ENCODE measurements around the gene APOBEC3C.
"Not testable (repeated sequence)": the region's sequence is repeated elsewhere in the genome, so short reads cannot be mapped to it uniquely, and the experiment has no call there.

Gene APOBEC3C

DNA sequence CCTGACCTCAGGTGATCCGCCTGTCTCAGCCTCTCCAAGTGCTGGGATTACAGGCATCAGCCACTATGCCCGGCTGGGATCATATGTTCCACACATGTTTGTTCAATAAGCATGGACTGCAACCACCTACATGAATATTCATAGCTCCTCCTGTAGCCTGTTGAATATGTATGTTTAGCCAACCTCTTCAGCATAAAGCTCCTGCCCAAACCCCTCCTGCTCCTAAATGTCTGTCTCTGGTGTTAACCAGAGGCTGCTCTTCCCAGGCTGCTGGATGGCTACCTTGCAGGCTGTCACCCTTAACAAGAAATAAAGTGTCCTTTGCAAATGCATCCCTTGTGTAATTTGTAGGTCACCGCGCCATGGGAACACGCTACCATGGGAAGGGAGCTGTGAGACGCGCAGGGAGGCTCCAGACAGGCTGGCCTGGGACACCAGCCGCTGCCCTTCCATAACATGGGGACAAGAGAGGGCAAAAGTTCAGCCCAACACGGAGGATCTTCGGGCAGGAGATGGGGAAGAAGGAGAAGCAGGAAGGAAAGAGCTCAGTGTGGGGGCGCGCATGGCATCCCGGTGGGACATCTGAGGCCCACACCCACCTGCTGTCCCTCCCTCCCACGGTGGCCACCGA lies 6.1 kb downstream of the APOBEC3C start:
- H3K27me3 Mint-ChIP-seq, H3K9me3 Mint-ChIP-seq, CTCF ChIA-PET, DNase-seq: not testable (repeated sequence)
- Mint-ChIP-seq H3K4me1 (peaks cover 70% of the 10 kb centered on the region), H3K36me3 (peaks cover 50% of the 10 kb centered on the region), H3K27ac (peak overlapping the region; percentile 96), H3K4me3 (peak overlapping the region; percentile 68)

DNA sequence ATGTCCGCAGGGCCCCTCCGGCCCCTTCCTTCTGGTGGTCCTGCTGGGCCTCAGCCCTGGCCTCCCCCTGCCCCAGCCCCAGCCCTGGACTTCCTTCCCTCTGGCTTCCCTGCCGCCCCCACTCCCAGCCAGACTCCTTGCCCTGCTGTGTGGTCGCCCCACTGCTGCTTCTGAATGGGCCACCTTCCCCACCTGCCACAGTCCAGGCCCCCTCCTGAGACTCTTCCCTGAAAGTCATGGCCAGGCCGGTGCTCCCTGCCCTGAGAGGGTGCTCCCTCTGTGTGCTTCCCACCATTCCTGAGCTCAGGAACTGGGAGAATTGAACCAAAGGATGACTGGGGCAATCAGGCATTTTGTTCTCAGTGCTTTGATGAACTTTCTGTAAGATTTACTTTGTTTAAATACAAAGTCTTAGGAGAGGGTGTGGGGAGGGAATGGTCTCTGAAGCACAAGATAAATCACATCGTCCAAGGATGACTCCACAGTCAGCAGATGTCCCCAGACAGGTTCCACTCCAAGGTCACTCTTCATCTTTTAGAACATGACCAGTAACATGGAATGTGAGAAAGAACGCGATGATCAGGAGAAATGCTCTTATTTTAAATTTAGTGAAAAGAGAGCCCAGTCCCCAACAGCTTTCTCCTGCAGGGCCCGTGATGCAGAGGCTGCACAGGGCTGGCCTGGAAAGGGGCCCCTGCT lies 7.6 kb downstream of the APOBEC3C start:
- Mint-ChIP-seq H3K27ac (peak overlapping the region; percentile 96), H3K4me3 (peak overlapping the region; percentile 93), H3K27me3 (no peaks in the 10 kb centered on the region), H3K9me3 (no peaks in the 10 kb centered on the region), H3K4me1 (peaks cover 72% of the 10 kb centered on the region), H3K36me3 (peaks cover 54% of the 10 kb centered on the region)
- peak; percentile 25 for DNase-seq
- CTCF ChIA-PET, result interaction anchor here (0.6 to 1.3 kb wide), 2 partner anchors 50 to 100 kb away, joined by 3 to 4 read pairs; no protein-coding TSS in a partner anchor

DNA sequence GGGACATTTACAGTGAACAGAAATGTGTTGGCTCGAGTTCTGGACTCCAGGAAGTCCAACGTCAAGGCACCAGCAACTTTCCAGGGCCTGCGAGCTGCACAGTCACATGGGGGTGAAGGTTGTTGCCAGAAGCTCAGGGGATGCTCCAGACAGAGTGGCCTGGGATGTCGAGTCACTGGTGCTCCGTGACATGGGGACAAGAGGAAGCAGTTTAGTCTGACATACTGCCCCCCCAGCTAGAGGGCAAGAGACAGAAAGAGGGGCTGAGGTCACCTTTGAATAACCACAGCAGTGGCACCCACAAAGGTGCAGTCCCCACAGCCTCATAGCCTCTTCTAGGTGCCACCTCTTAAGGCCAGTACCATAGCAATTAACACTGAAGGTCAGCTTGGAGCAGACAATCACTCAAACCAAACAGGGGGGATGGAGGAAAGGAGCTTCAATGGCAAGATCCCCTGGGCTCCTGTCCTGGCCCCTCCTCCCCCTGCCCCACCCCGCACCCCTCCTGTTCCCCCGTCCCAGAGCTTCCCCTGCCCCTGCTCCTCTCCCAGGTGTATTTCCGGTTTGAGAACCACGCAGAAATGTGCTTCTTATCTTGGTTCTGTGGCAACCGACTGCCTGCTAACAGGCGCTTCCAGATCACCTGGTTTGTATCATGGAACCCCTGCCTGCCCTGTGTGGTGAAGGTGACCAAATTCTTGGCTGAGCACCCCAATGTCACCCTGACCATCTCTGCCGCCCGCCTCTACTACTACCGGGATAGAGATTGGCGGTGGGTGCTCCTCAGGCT lies 10.7 kb downstream of the APOBEC3C start:
- Mint-ChIP-seq H3K4me3 (peak overlapping the region; percentile 41), H3K9me3 (no peaks in the 10 kb centered on the region), H3K27me3 (no peaks in the 10 kb centered on the region), H3K27ac (peak overlapping the region; percentile 81), H3K4me1 (peaks cover 64% of the 10 kb centered on the region), H3K36me3 (peaks cover 42% of the 10 kb centered on the region)
- peak; percentile 55 for DNase-seq
- CTCF ChIA-PET, result interaction anchor here (0.6 kb wide), 1 partner anchor 118 kb away, joined by 3 read pairs; no protein-coding TSS in a partner anchor

DNA sequence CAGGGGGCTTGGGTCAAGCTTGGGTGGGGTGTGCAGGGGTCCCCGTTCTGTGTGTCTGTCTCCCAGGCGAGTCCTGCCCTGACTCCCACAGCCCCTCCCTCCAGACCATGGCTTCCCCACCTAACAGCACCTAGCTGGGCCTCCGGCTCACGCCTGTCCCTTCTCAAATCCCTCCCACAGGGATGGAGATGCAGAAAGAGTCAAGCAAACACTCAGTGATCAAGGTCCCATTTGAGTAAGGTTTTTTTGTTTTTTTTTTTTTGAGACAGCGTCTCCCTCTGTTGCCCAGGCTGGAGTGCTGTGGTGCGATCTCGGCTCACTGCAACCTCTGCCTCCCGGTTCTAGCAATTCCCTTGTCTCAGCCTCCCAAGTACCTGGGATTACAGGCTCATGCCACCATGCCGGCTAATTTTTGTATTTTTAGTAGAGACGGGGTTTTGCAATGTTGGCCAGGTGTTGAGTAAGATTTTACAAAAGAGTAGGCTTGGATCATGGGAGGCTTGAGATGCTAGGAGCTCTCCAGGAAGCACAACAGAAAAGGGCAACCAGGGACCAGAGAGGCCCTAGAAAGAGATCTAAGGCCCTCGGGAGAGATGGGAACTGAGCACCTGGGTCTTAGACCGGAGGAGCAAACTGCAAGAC lies 12.6 kb downstream of the APOBEC3C start:
- DNase-seq, result no peak
- Mint-ChIP-seq H3K4me1 (peaks cover 54% of the 10 kb centered on the region), H3K36me3 (peaks cover 37% of the 10 kb centered on the region), H3K4me3 (no peak overlapping the region), H3K9me3 (no peaks in the 10 kb centered on the region), H3K27me3 (no peaks in the 10 kb centered on the region), H3K27ac (no peak overlapping the region)
- CTCF ChIA-PET, result no interaction called here

DNA sequence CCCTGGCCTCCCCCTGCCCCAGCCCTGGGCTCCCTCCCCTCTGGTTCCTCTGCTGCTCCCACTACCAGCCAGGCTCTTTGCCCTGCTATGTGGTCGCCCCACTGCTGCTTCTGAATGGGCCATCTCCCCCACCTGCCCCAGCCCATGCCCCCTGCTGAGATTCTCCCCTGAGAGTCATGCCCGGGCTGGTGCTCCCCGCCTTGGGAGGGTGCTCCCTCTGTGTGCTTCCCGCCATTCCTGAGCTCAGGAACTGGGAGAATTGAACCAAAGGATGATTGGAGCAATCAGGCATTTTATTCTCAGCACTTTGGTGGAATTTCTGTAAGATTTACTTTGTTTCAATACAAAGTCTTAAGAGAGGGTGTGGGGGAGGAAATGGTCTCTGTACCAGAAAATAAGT lies 13.7 kb downstream of the APOBEC3C start:
- Mint-ChIP-seq H3K27me3 (no peaks in the 10 kb centered on the region), H3K36me3 (peaks cover 34% of the 10 kb centered on the region), H3K9me3 (no peaks in the 10 kb centered on the region)

DNA sequence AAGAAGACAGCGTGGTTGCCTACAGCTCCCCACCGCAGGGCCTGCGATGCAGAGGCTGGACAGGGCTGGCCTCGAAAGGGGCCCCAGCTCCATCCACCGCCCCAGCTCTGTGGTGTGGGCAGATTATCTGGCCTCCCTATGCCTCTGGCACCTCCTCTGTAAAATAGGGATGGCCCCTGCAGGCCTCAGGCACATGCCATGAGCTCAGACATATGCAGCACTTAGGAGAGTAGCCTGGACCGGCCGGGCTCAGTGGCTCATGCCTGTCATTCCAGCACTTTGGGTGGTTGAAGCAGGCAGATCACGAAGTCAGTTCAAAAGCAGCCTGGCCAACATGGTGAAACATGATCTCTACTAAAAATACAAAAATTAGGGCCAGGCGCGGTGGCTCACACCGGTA lies 14.2 kb downstream of the APOBEC3C start:
- no peak overlapping the region for H3K27ac Mint-ChIP-seq

More for the DNA sequence above, 13.7 kb downstream of the APOBEC3C start:
- Mint-ChIP-seq H3K4me3 (no peak overlapping the region), H3K4me1 (peaks cover 43% of the 10 kb centered on the region), H3K27ac (no peak overlapping the region)
- CTCF ChIA-PET, result no interaction called here
- DNase-seq, result no peak

DNA sequence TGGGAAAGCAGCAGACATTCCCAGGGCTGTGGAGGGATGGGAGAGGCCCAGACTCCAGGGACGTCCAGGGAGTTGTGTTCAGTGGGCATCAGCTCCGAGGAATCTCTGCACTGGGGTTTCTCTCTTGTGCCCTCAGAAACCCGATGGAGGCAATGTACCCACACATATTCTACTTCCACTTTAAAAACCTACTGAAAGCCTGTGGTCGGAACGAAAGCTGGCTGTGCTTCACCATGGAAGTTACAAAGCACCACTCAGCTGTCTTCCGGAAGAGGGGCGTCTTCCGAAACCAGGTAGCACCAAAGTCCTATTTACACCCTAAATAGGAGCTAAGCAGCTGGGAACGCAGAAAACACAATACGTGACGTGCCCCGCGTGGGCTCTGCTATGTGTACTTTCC lies 15.2 kb downstream of the APOBEC3C start:
- Mint-ChIP-seq H3K36me3 (peaks cover 36% of the 10 kb centered on the region), H3K27ac (no peak overlapping the region), H3K9me3 (no peaks in the 10 kb centered on the region), H3K27me3 (no peaks in the 10 kb centered on the region), H3K4me1 (peaks cover 30% of the 10 kb centered on the region), H3K4me3 (no peak overlapping the region)
- no peak for DNase-seq
- CTCF ChIA-PET, result no interaction called here

More for the DNA sequence above, 14.2 kb downstream of the APOBEC3C start:
- H3K36me3 Mint-ChIP-seq, result peaks cover 38% of the 10 kb centered on the region
- DNase-seq, result no peak
- H3K4me1 Mint-ChIP-seq, result peaks cover 39% of the 10 kb centered on the region
- no peaks in the 10 kb centered on the region for H3K9me3 Mint-ChIP-seq
- CTCF ChIA-PET, result no interaction called here
- H3K4me3 Mint-ChIP-seq, result no peak overlapping the region
- H3K27me3 Mint-ChIP-seq, result no peaks in the 10 kb centered on the region

DNA sequence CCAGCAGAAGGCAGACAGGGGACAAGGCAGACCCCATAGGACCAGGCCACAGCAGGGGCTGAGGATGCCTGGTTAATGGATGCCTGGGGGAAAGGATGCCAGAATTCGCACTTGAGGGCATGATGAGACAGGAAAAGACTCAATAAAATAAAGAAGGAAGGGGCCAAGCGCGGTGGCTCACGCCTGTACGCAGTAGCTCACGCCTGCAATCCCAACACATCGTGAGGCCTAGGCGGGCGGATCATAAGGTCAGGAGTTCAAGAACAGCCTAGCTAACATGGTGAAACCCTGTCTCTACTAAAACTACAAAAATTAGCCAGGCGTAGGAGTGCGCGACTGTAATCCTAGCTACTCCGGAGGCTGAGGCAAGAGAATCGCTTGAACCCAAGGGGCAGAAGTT lies 16.6 kb downstream of the APOBEC3C start:
- Mint-ChIP-seq H3K4me1 (peaks cover 15% of the 10 kb centered on the region), H3K27ac (no peak overlapping the region), H3K36me3 (peaks cover 26% of the 10 kb centered on the region), H3K27me3 (no peaks in the 10 kb centered on the region), H3K4me3 (no peak overlapping the region), H3K9me3 (no peaks in the 10 kb centered on the region)
- CTCF ChIA-PET, result interaction anchor here (0.6 kb wide), 1 partner anchor 288 kb away, joined by 4 read pairs; no protein-coding TSS in a partner anchor
- no peak for DNase-seq

DNA sequence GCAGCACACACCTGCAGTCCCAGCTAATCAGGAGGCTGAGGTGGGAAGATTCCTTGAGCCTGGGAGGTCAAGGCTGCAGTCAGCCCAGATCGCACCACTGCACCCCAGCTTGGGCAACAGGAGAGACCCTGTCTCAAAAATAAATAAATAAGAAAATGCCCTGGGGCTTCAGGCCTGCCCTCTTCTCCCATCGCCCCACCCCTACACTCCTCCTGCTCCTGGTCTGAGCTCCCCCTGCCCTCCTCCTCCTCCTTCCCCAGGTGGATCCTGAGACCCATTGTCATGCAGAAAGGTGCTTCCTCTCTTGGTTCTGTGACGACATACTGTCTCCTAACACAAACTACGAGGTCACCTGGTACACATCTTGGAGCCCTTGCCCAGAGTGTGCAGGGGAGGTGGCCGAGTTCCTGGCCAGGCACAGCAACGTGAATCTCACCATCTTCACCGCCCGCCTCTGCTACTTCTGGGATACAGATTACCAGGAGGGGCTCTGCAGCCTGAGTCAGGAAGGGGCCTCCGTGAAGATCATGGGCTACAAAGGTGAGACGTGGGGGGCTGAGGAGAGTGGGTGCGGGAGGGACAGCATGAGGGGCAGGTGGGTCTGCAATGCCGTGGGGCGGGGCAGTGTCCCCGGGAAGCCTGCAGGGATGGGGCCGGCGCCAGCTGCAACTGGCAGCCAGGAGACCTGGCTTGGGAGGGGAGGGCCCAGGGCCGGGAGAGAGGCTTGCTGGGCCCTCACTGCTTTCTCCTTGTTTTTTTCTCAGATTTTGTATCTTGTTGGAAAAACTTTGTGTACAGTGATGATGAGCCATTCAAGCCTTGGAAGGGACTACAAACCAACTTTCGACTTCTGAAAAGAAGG lies 17.6 kb downstream of the APOBEC3C start:
- peaks cover 16% of the 10 kb centered on the region for H3K4me1 Mint-ChIP-seq

DNA sequence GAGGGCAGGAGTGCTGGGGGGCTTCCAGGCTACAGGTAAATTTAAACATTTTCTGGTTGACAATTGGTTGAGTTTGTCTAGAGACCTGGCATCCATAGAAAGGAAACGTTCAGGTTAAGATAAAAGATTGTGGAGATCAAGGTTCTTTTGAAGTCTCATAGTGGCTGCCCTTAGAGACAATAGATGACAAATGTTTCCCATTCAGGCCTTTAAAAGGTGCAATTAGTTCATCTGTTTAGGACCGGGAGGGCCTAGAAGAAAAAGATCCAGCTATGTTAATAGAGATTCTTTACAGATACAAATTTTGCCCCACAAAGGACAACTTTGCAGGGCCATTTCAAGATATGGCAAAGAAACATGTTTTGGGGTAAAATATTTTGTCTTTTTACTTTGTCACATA lies 23.0 kb downstream of the APOBEC3C start:
- not testable (repeated sequence) for H3K27ac Mint-ChIP-seq, H3K27me3 Mint-ChIP-seq, H3K4me3 Mint-ChIP-seq, DNase-seq, H3K9me3 Mint-ChIP-seq
- Mint-ChIP-seq H3K36me3 (peaks cover 18% of the 10 kb centered on the region), H3K4me1 (peaks cover 42% of the 10 kb centered on the region)
- CTCF ChIA-PET, result interaction anchor here (0.9 kb wide), 1 partner anchor 53 kb away, joined by 3 read pairs; no protein-coding TSS in a partner anchor

More for the DNA sequence above, 17.6 kb downstream of the APOBEC3C start:
- H3K36me3 Mint-ChIP-seq, result peaks cover 21% of the 10 kb centered on the region
- not testable (repeated sequence) for H3K27ac Mint-ChIP-seq, DNase-seq, H3K9me3 Mint-ChIP-seq, H3K27me3 Mint-ChIP-seq, H3K4me3 Mint-ChIP-seq
- CTCF ChIA-PET, result interaction anchor here (0.6 kb wide), 1 partner anchor 287 kb away, joined by 4 read pairs; no protein-coding TSS in a partner anchor

DNA sequence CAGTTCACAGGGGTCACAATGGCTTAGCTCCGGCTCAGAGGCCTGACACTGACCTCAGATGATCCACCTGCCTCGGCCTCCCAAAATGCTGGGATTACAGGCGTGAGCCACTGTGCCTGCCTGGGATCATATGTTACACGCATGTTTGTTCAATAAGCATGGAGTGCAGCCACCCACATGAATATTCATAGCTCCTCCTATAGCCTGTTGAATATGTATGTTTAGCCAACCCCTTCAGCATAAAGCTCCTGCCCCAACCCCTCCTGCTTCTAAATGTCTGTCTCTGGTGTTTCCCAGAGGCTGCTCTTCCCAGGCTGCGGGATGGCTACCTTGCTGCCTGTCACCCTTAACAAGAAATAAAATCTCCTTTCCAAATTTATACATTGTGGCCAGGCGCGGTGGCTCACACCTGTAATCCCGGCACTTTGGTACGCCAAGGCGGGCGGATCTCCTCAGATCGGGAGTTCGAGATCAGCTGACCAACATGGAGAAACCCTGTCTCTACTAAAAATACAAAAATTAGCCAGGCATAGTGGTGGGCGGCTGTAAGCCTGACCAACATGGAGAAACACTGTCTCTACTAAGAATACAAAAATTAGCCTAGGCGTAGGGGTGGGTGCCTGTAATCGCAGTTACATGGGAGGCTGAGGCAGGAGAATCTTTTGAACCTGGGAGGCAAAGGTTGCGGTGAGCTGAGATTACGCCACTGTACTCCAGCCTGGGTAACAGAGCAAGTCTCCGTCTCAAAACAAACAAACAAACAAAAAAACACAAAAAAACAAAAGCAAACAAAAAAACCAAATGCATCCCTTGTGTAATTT lies 25.5 kb downstream of the APOBEC3C start:
- Mint-ChIP-seq H3K36me3 (peaks cover 10% of the 10 kb centered on the region), H3K4me3 (peak overlapping the region; percentile 86), H3K4me1 (peaks cover 52% of the 10 kb centered on the region), H3K9me3 (no peaks in the 10 kb centered on the region), H3K27ac (peak overlapping the region; percentile 88), H3K27me3 (no peaks in the 10 kb centered on the region)
- CTCF ChIA-PET, result no interaction called here
- DNase-seq, result no peak

DNA sequence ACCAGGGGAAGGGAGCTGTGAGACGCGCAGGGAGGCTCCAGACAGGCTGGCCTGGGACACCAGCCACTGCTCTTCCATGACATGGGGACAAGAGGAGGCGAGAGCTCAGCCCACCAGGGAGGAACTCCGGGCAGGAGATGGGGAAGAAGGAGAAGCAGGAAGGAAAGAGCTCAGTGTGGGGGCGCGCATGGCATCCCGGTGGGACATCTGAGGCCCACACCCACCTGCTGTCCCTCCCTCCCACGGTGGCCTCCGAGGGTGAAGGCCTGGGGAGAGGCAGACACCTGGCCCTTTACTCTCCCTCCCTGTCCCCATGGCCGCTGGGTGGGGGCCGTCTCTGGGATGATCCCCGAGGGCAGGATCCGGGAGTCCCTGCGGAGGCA lies 26.1 kb downstream of the APOBEC3C start:
- peaks cover 57% of the 10 kb centered on the region for H3K4me1 Mint-ChIP-seq

More for the DNA sequence above, 26.1 kb downstream of the APOBEC3C start:
- H3K9me3 Mint-ChIP-seq, DNase-seq, H3K27me3 Mint-ChIP-seq, CTCF ChIA-PET: not testable (repeated sequence)
- Mint-ChIP-seq H3K27ac (peak overlapping the region; percentile 88), H3K36me3 (peaks cover 15% of the 10 kb centered on the region), H3K4me3 (peak overlapping the region; percentile 86)

All from activated naive CD4-positive, alpha-beta T cell treated with anti-CD3 and anti-CD28 coated beads, Interleukin-2, amount 10 ng/mL, durations not matched to agents 7 days and 5 days (primary cell).